Measurements from ENCODE around the gene SETBP1. TPM values are rescaled to one million over a fixed set of nuclear protein-coding genes. Genes with fewer than 3 reads are reported as not detected.

Gene SETBP1
- total and polyA plus RNA-seq, 7 experiments from 2014 or later: 0.08 to 12.5 (median 2.5) TPM; not detected in 2

GRCh38 chr18:44836263-44836662 is 155.6 kb downstream of the SETBP1 start:
- intact Hi-C loops (cut with micrococcal nuclease): loop anchor here in 1 of 2 donors (1.0 to 5.0 kb wide), 2 partner anchors 51 to 155 kb away; no protein-coding TSS in a partner anchor
- peaks cover 0 to 9% (median 0%) of the 10 kb centered on the region in 5 donors for H3K27me3 Mint-ChIP-seq

GRCh38 chr18:44837482-44838180 is 156.9 kb downstream of the SETBP1 start:
- H3K9me3 Mint-ChIP-seq: peaks cover 0 to 6% (median 0%) of the 10 kb centered on the region in 11 donors
- no peaks in the 10 kb centered on the region for H3K9me3 ChIP-seq (ENCODE audit: control insufficient read depth in 2 of 3, low read length in 3 of 3)
- H3K4me3 Mint-ChIP-seq: no peak overlapping the region
- CTCF ChIA-PET: no interaction called here
- no peak overlapping the region for H3K27ac ChIP-seq (ENCODE audit: low read depth, low read length)
- H3K27me3 ChIP-seq (ENCODE audit: control insufficient read depth in 2 of 2, insufficient read depth in 2 of 2, low read length in 2 of 2): no peaks in the 10 kb centered on the region
- H3K4me1 Mint-ChIP-seq: peaks cover 0 to 36% (median 11%) of the 10 kb centered on the region in 7 donors
- no peak overlapping the region for H3K4me3 ChIP-seq (ENCODE audit: low read length)
- POLR2A ChIA-PET: no interaction called here
- H3K27ac Mint-ChIP-seq: no peak overlapping the region
- H3K27me3 Mint-ChIP-seq: peaks cover 0 to 15% (median 2%) of the 10 kb centered on the region in 5 donors
- DNase-seq (no peak), ATAC-seq (no peak)
- H3K4me1 ChIP-seq (ENCODE audit: control insufficient read depth in 2 of 2, insufficient read depth in 2 of 2, low read length in 2 of 2): peaks cover 6 to 18% of the 10 kb centered on the region in 2 donors
- no peaks in the 10 kb centered on the region for H3K36me3 ChIP-seq (ENCODE audit: control insufficient read depth in 2 of 3, insufficient read depth in 3 of 3, low read length in 3 of 3)
- intact Hi-C loops (cut with micrococcal nuclease): loop anchor here in 1 of 2 donors (5.0 kb wide), 1 partner anchor 50 kb away; no protein-coding TSS in a partner anchor
- H3K36me3 Mint-ChIP-seq: peaks cover 0 to 3% (median 0%) of the 10 kb centered on the region in 5 donors

More at GRCh38 chr18:44836263-44836662, 155.6 kb downstream of the SETBP1 start:
- Mint-ChIP-seq H3K27ac (no peak overlapping the region), H3K4me1 (peaks cover 0 to 36% (median 11%) of the 10 kb centered on the region in 7 donors), H3K9me3 (peaks cover 0 to 2% (median 0%) of the 10 kb centered on the region in 11 donors), H3K36me3 (peaks cover 0 to 2% (median 0%) of the 10 kb centered on the region in 5 donors), H3K4me3 (no peak overlapping the region)
- H3K36me3 ChIP-seq (ENCODE audit: control insufficient read depth in 2 of 3, insufficient read depth in 3 of 3, low read length in 3 of 3): no peaks in the 10 kb centered on the region
- ATAC-seq: no peak
- no peak overlapping the region for H3K4me3 ChIP-seq (ENCODE audit: low read length)
- peaks cover 6 to 18% of the 10 kb centered on the region in 2 donors for H3K4me1 ChIP-seq (ENCODE audit: control insufficient read depth in 2 of 2, insufficient read depth in 2 of 2, low read length in 2 of 2)
- H3K27ac ChIP-seq (ENCODE audit: low read depth, low read length): no peak overlapping the region
- CTCF ChIA-PET: no interaction called here
- no peaks in the 10 kb centered on the region for H3K27me3 ChIP-seq (ENCODE audit: control insufficient read depth in 2 of 2, insufficient read depth in 2 of 2, low read length in 2 of 2)
- POLR2A ChIA-PET: no interaction called here
- no peaks in the 10 kb centered on the region for H3K9me3 ChIP-seq (ENCODE audit: control insufficient read depth in 2 of 3, low read length in 3 of 3)
- no peak for DNase-seq

DNA sequence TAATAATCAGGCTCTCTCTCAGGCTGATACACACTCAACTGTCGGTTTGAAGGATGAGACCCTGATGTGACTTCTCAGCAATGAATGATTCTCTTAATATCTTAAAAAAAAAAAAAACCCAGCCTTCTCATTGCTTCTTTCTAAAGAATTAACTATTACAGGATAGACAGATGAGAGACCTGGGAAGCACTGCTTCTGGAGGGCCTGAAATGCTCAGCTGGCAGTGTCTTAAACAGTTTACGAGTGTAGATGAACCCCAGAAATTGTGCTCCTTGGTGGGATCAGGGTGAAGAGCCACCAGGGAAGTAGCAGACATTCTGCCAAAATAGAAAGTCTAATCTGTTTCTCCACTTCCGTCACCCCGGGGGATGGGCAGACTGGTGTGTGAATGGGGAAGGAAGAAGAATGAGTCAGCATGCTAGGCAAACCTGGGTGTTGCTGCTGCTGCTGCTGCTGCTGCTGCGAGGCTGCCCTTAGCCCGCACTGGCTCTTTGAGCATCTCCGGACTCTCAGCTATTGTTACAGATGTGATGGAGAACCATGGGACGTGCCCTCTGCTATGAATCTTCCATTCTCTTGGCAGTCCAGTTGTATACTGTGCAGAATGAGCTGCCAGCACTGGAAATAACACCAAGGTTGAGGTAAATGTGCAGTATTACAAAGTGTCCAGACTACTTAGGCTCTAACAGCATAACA is 158.4 kb downstream of the SETBP1 start:
- Histone ChIP-seq H3K4me3 (ENCODE audit: low read length) (no peak overlapping the region), H3K27ac (ENCODE audit: low read depth, low read length) (no peak overlapping the region), H3K27me3 (ENCODE audit: control insufficient read depth in 2 of 2, insufficient read depth in 2 of 2, low read length in 2 of 2) (no peaks in the 10 kb centered on the region), H3K4me1 (ENCODE audit: control insufficient read depth in 2 of 2, insufficient read depth in 2 of 2, low read length in 2 of 2) (peaks cover 6 to 18% of the 10 kb centered on the region in 2 donors), H3K9me3 (ENCODE audit: control insufficient read depth in 2 of 3, low read length in 3 of 3) (no peaks in the 10 kb centered on the region), H3K36me3 (ENCODE audit: control insufficient read depth in 2 of 3, insufficient read depth in 3 of 3, low read length in 3 of 3) (no peaks in the 10 kb centered on the region)
- ATAC-seq (peak; percentile 90), DNase-seq (peak in 4 of 9 donors; percentile 2 to 66 (median 20))
- Mint-ChIP-seq H3K36me3 (peaks cover 0 to 3% (median 0%) of the 10 kb centered on the region in 5 donors), H3K9me3 (peaks cover 0 to 4% (median 0%) of the 10 kb centered on the region in 11 donors), H3K4me1 (peaks cover 0 to 35% (median 11%) of the 10 kb centered on the region in 7 donors), H3K4me3 (peak overlapping the region in 1 of 10 donors; percentile 60), H3K27ac (peak overlapping the region in 3 of 9 donors; percentile 2 to 30 (median 14)), H3K27me3 (peaks cover 0 to 15% (median 4%) of the 10 kb centered on the region in 5 donors)
- intact Hi-C loops (cut with micrococcal nuclease): loop anchor here in 1 of 2 donors (1.0 to 5.0 kb wide), 2 partner anchors 48 to 114 kb away; no protein-coding TSS in a partner anchor
- ChIA-PET CTCF (no interaction called here), POLR2A (no interaction called here)

DNA sequence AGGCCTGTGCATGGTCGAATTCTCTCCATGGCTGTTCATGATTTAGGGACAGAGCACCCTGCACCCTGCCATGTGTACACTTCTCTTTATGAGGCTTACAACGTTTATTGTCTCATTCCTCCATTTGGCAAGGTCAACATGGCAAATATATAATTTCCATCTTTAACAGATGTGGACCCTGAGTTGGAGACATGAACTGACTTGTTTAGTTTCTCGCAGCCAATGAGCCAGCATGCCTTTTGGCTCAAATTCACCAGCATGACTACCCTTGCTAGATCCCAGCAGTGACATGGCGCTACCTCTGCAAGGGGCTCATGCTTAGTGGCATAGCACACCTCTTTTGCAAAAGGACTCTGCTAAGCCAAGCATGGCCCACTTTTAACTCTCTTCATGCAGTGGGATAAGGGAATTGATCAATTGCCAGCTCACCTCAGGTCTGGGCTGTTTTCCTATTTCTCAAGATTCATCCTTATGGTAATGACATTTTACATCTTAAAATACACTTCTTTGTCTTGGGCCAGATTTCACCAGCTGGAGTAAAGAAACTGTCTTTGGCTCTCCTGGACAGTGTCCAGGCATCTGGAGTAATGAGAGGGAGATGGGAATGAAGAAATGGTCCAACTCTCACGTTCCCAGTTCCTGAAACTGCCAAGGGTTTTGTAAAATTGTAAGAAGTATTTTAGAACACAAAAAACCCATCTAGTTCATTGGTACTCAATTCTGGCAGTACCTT is 159.5 kb downstream of the SETBP1 start:
- H3K4me1 ChIP-seq (ENCODE audit: control insufficient read depth in 2 of 2, insufficient read depth in 2 of 2, low read length in 2 of 2): peaks cover 6 to 18% of the 10 kb centered on the region in 2 donors
- CTCF ChIA-PET: no interaction called here

DNA sequence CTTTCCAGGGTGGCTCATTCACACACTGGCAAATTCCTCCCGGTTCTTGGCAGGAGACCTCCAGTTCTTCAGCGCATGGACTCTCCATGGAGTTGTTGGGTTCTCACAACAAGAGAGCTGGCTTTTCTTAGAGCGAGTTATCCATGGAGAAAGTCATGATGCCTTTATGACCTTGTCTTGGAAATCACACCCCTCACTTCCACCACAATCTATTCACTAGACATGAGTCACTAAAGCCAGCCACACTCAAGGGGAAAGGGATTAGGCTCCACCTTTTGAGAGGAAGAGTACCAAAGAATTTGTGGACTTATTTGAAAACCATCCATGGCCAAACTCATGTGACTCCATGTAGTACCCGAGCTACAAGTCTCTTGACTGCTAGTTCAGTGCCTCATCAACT is 160.5 kb downstream of the SETBP1 start:
- ATAC-seq (no peak), DNase-seq (no peak)
- Histone ChIP-seq H3K9me3 (ENCODE audit: control insufficient read depth in 2 of 3, low read length in 3 of 3) (no peaks in the 10 kb centered on the region), H3K27me3 (ENCODE audit: control insufficient read depth in 2 of 2, insufficient read depth in 2 of 2, low read length in 2 of 2) (no peaks in the 10 kb centered on the region), H3K4me3 (ENCODE audit: low read length) (no peak overlapping the region), H3K27ac (ENCODE audit: low read depth, low read length) (no peak overlapping the region), H3K36me3 (ENCODE audit: control insufficient read depth in 2 of 3, insufficient read depth in 3 of 3, low read length in 3 of 3) (no peaks in the 10 kb centered on the region), H3K4me1 (ENCODE audit: control insufficient read depth in 2 of 2, insufficient read depth in 2 of 2, low read length in 2 of 2) (peaks cover 6 to 18% of the 10 kb centered on the region in 2 donors)
- ChIA-PET CTCF (no interaction called here), POLR2A (no interaction called here)
- Mint-ChIP-seq H3K27me3 (peaks cover 0 to 15% (median 4%) of the 10 kb centered on the region in 5 donors), H3K27ac (no peak overlapping the region), H3K9me3 (peaks cover 0 to 7% (median 0%) of the 10 kb centered on the region in 11 donors), H3K4me1 (peaks cover 0 to 26% (median 11%) of the 10 kb centered on the region in 7 donors), H3K36me3 (peaks cover 0 to 3% (median 0%) of the 10 kb centered on the region in 5 donors), H3K4me3 (no peak overlapping the region)
- intact Hi-C loops (cut with micrococcal nuclease): no loop called here

More for the DNA sequence above, 159.5 kb downstream of the SETBP1 start:
- H3K36me3 ChIP-seq (ENCODE audit: control insufficient read depth in 2 of 3, insufficient read depth in 3 of 3, low read length in 3 of 3): no peaks in the 10 kb centered on the region
- H3K9me3 Mint-ChIP-seq: peaks cover 0 to 7% (median 0%) of the 10 kb centered on the region in 11 donors
- peaks cover 0 to 26% (median 11%) of the 10 kb centered on the region in 7 donors for H3K4me1 Mint-ChIP-seq
- peaks cover 0 to 3% (median 0%) of the 10 kb centered on the region in 5 donors for H3K36me3 Mint-ChIP-seq
- H3K9me3 ChIP-seq (ENCODE audit: control insufficient read depth in 2 of 3, low read length in 3 of 3): no peaks in the 10 kb centered on the region
- H3K27ac Mint-ChIP-seq: no peak overlapping the region
- H3K4me3 ChIP-seq (ENCODE audit: low read length): no peak overlapping the region
- no peak overlapping the region for H3K4me3 Mint-ChIP-seq
- H3K27me3 Mint-ChIP-seq: peaks cover 0 to 15% (median 4%) of the 10 kb centered on the region in 5 donors
- no peaks in the 10 kb centered on the region for H3K27me3 ChIP-seq (ENCODE audit: control insufficient read depth in 2 of 2, insufficient read depth in 2 of 2, low read length in 2 of 2)
- DNase-seq: no peak
- intact Hi-C loops (cut with micrococcal nuclease): no loop called here
- POLR2A ChIA-PET: no interaction called here
- H3K27ac ChIP-seq (ENCODE audit: low read depth, low read length): no peak overlapping the region
- no peak for ATAC-seq
